WERI-Rb-1 (cell line): Measurements from ENCODE around the gene FUBP3.
A peak's percentile ranks its signal among the peaks of the same experiment; 100 is the strongest.

ENCODE experiments used
- DNase-seq: peaks from one replicate; pipeline ENCODE4 v3.0.0-alpha.2; 2020
- H3K27ac ChIP-seq: fragments of 250-450 bp; sonication (Bioruptor Pico); 2 replicates; pipeline ENCODE4 v1.5.1; 2020; ENCODE audit warnings: mild to moderate bottlenecking, moderate library complexity
- H3K27me3 ChIP-seq: fragments of 250-450 bp; sonication (Bioruptor Pico); 2 replicates; pipeline ENCODE4 v1.5.1; 2021; ENCODE audit warnings: mild to moderate bottlenecking, low read depth, moderate library complexity; ENCODE audit not compliant: insufficient read depth, severe bottlenecking
- H3K36me3 ChIP-seq: fragments of 250-450 bp; sonication (Bioruptor Pico); 2 replicates; pipeline ENCODE4 v1.5.1; 2020; ENCODE audit warnings: mild to moderate bottlenecking, moderate library complexity
- H3K4me3 ChIP-seq: 2 replicates; pipeline ENCODE4 v1.5.1; 2011; ENCODE audit warnings: low read depth, mild to moderate bottlenecking, control low read depth, low read length
- H3K9me3 ChIP-seq: fragments of 250-450 bp; sonication (Bioruptor Pico); 2 replicates; pipeline ENCODE4 v1.5.1; 2021; ENCODE audit warnings: mild to moderate bottlenecking, moderate library complexity; ENCODE audit not compliant: severe bottlenecking
- TF ChIP-seq, protein P1 (sequence below): IDR thresholded peaks from 2 replicates; pipeline ENCODE4 v1.5.1; 2011; ENCODE audit warnings: low read depth, mild to moderate bottlenecking, control low read depth, inconsistent platforms, low read length

FUBP3 gene

GRCh38 chr9:130675396-130675795 is 96.0 kb downstream of the FUBP3 start:
- Histone ChIP-seq H3K36me3 (no peaks in the 10 kb centered on the region), H3K9me3 (no peaks in the 10 kb centered on the region), H3K27me3 (no peaks in the 10 kb centered on the region), H3K4me3 (no peak overlapping the region), H3K27ac (no peak overlapping the region)
- no peak for DNase-seq
- TF ChIP-seq, protein P1, sequence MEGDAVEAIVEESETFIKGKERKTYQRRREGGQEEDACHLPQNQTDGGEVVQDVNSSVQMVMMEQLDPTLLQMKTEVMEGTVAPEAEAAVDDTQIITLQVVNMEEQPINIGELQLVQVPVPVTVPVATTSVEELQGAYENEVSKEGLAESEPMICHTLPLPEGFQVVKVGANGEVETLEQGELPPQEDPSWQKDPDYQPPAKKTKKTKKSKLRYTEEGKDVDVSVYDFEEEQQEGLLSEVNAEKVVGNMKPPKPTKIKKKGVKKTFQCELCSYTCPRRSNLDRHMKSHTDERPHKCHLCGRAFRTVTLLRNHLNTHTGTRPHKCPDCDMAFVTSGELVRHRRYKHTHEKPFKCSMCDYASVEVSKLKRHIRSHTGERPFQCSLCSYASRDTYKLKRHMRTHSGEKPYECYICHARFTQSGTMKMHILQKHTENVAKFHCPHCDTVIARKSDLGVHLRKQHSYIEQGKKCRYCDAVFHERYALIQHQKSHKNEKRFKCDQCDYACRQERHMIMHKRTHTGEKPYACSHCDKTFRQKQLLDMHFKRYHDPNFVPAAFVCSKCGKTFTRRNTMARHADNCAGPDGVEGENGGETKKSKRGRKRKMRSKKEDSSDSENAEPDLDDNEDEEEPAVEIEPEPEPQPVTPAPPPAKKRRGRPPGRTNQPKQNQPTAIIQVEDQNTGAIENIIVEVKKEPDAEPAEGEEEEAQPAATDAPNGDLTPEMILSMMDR = no peak

DNA sequence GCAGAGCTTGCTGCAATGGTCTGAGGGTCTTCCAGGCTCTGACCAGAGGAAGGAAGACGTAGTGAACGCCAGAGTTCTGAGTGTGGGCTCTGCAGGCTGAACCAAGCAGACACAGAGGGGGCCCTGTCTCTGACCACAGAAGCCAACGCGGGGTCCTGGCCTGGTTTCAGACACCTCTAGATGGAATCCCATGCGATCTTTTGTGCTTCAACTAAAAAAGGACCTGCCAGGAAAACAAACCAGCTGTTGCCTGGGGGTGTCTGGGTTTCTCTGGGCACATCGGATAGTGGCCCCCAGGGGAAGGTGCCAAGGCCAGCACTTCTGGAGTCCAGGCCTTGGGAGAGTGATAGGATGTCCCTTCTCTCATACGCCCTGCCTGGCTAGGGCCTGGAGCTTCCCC is 97.9 kb downstream of the FUBP3 start:
- Histone ChIP-seq H3K27me3 (no peaks in the 10 kb centered on the region), H3K27ac (no peak overlapping the region), H3K4me3 (no peak overlapping the region), H3K9me3 (no peaks in the 10 kb centered on the region), H3K36me3 (no peaks in the 10 kb centered on the region)
- no peak for DNase-seq
- TF ChIP-seq, protein P1 = no peak

DNA sequence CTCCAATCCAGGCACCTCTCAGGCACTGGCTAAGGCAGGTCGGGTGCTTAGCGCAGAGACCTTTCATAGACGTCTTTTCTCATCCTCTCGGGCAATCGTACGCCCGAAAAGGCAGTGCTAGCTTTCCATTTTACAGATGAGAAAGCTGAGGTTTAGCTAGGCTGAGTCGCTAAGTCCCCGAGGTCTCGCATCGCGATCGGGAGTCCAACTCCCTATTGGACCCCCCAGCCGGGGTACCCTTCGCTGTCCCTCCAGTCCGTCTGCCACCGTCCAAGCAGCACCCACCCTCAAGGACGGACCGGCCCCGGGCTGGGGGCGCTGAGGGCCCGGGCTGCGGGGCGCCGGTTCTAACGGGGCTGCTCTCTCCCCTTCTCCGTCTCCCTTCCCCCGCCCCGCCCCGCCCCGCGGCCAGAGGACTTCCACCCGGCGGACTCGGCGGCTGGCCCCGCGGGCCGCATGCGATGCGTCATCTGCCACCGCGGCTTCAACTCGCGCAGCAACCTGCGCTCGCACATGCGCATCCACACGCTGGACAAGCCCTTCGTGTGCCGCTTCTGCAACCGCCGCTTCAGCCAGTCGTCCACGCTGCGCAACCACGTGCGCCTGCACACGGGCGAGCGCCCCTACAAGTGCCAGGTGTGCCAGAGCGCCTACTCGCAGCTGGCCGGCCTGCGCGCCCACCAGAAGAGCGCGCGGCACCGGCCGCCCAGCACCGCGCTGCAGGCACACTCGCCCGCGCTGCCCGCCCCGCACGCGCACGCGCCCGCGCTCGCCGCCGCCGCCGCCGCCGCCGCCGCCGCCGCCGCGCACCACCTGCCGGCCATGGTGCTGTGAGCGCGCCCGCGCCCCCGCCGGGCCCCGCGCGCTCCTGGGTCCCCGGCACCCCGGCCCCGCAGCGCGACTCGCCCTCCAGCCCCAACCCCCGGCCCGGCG is 101.7 kb downstream of the FUBP3 start:
- H3K4me3 ChIP-seq = peak overlapping the region; percentile 67
- no peaks in the 10 kb centered on the region for H3K27me3 ChIP-seq
- TF ChIP-seq, protein P1 = no peak
- H3K27ac ChIP-seq = peak overlapping the region; percentile 83
- peaks cover 11% of the 10 kb centered on the region for H3K9me3 ChIP-seq
- peak; percentile 94 for DNase-seq
- H3K36me3 ChIP-seq = no peaks in the 10 kb centered on the region

- Histone ChIP-seq H3K4me3 (peak overlapping the region; percentile 67), H3K27ac (no peak overlapping the region), H3K9me3 (peaks cover 11% of the 10 kb centered on the region), H3K36me3 (no peaks in the 10 kb centered on the region), H3K27me3 (no peaks in the 10 kb centered on the region)
- TF ChIP-seq, protein P1 = no peak
- DNase-seq = peak; percentile 59
Measured at GRCh38 chr9:130681769-130682420, 102.5 kb downstream of the FUBP3 start.

DNA sequence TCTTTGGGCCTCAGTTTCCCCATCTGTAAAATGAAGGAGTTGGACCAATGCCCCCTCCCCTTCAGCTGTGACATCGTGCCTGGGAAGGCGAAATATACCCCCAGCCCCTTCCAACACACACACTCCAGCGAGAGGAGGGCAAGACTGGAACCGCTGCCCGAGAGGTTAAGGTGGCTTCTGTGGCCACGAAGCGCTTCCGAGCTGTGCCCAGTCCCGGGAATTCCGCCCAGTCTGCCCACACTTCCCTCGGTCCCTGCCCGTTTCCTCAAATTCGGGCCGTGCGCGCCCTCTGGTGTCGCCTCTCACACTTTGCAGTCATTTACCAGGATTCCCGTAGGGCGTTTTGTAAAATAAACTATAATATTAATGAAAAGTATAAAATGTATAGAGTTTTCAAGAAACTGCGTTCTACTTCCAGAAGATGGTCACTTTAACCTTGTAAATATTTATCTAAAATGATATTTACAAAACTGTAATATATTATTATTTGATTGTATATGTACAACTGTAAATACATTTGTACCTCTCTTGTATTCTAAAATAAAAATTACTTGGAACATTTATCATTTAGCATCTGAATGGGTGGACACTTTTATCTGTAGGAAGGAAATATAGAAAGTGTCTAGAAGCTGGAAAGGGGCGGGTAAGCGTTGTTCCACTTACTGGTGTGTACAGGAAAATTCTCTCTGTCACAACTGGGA is 103.2 kb downstream of the FUBP3 start:
- no peaks in the 10 kb centered on the region for H3K27me3 ChIP-seq
- TF ChIP-seq, protein P1 = peak; percentile 77
- DNase-seq = peak; percentile 84
- peak overlapping the region; percentile 67 for H3K4me3 ChIP-seq
- no peak overlapping the region for H3K27ac ChIP-seq
- no peaks in the 10 kb centered on the region for H3K36me3 ChIP-seq
- peaks cover 11% of the 10 kb centered on the region for H3K9me3 ChIP-seq
